Occipital lobe (tissue), 2 donors: ENCODE results near the gene ARID3B. TPM values are rescaled to one million over a fixed set of nuclear protein-coding genes. Genes with fewer than 3 reads are reported as not detected.

ENCODE experiments used
- DNase-seq: peaks from one replicate; lab custom pipeline; 2025; lab: John Stamatoyannopoulos, UW
- total RNA-seq: library from RNA; depleted of rRNA; stranded (reverse); fragments of >200 nt; gene quantifications from one replicate; pipeline ENCODE4 v1.2.3, GENCODE V29; 2014

Gene ARID3B
- total RNA-seq, 1 donor from 2014 or later, result 8.3 TPM

DNA sequence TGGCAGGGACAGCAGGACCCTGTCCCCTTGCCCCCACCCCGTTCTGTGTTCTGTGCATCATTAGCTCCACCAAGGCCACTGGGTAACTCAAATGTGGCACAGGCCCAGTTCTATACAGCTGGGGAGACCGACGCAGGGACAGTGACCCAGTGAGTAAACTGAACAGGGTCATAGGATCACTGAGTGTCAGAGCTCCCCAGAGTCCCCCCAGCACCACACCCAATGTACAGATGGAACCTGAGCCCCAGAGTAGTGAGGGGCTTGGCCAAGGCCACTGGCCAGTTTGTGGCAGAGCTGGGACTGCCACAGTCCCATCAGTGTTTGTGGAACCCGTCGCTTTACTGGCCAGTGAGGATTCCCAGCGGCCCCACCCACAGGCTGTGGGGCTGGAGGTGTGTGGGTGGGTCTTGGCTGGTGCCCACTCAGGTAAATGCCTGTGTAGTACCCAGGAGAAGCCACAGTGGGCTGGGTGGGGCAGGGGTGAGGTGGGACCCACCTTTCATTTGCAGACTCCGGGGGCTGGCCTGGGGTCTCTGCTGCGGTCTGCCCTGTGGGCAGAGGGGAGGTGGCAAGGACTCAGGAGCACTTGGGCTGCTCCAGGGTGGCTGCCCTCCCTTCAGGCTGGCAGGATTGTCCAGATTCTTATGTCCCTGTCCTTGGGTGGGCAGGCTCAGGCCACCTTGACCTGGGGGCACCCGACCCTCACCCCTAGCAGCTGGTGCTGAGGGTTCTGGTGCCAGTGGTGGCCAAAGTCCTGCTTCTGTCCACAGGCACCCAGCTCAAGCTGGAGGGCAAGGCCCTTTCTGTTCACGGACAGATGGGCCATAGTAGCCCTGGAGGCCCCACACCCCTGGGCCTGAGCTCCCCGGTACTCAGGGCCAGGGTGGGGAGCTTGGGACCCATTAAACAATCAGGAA is 63.0 kb downstream of the ARID3B start:
- no peak for DNase-seq

DNA sequence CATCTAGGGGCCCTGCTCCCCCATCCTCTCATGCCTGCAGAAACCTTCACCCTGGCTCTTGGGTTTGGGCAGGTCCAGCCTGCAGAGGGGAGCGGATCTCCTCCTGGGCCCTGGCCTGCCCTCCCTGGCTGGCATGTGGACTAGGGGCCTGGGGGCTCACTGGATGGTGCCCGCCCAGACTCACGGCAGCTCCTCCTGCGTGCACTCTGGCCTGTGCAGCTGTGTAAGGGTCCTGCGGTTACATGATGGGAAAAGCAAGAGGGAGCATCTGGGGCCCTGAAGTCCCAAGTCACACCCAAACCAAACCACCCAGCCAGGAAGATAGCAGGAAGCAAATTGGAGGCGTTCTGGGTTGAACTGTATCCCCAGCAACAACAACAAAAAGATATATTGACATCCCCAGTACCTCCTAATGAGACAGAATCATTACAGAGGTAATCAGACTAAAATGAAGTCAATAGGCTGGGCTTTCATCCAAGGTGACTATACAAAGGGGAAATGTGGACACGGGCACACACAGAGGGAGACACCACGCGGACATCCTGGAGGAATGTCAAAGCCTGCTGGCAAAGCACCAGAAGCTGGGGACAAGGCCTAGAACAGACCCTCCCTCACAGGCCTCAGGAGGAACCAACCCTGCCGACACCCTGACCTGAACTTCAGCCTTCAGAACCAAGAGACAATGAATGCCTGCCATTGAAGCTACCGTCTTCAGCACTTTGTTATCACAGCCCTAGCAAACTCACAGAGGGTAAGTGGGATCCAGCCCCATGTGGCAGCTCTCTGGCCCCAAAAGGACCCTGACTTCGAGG is 64.2 kb downstream of the ARID3B start:
- no peak for DNase-seq

- no peak for DNase-seq
These were observed 64.8 kb downstream of the ARID3B start for GRCh38 chr15:74605795-74606150.

DNA sequence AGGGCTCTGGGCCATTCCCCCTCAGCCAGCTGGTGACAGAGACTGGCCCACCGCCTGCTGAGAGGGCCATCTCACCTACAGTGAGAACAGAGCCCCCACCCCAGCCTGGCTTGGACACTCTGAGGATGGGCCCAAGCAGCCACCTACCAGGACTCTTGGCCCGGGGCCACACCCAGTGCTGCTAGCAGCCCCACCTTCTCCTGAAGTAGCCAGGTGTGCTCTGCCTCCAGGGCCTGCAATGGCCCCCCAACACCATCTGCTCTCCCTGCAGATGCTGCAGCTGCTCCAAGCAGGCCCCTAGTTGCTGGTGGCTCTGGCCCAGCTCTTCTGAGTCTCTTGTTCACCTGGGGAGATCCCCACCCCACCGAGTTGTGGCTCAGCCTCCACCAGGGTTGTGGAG is 67.8 kb downstream of the ARID3B start:
- DNase-seq, result no peak

DNA sequence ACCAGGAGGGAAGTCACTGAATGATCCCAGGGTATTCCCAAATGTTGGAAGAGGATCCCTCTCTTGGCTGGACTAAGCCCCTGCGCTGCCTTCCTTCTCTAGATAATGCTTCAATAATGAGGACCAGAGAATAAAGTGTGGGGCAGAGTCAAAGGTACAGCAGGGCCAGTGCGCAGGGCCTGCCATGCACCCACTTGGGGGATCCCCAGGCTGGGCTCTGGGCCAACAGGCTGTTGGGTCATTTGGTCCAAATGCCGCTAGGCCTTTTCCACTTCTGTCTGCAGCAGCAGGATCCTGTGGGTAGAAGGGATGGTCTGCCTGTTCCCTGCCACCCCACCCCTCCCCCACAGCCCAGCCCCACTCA is 68.9 kb downstream of the ARID3B start:
- DNase-seq, result no peak

- DNase-seq, result no peak
These were observed 69.4 kb downstream of the ARID3B start for GRCh38 chr15:74610302-74610951.

DNA sequence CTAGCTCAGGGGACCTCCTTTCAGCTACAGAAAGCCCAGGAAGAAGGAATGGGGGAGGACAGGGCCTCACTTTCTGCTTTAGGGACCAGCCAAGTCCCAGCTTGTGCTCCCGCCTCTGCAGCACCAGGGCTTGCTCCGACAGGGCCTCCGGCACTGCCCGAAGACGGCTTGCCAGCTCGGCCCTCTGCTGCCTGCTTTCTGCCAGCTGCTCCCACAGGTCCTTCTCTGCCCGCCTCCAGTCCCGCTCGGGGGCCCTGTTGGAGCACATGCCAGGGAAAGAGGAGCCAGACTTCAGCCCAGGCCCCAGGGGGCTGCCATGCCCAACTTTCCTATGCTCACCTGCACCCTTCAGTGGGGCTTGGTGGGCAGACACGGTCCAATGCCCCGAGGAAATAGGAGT is 70.3 kb downstream of the ARID3B start:
- no peak for DNase-seq

- DNase-seq, result no peak
These were observed 70.8 kb downstream of the ARID3B start for GRCh38 chr15:74611834-74612233.

GRCh38 chr15:74612677-74613076 is 71.7 kb downstream of the ARID3B start:
- DNase-seq, result no peak

DNA sequence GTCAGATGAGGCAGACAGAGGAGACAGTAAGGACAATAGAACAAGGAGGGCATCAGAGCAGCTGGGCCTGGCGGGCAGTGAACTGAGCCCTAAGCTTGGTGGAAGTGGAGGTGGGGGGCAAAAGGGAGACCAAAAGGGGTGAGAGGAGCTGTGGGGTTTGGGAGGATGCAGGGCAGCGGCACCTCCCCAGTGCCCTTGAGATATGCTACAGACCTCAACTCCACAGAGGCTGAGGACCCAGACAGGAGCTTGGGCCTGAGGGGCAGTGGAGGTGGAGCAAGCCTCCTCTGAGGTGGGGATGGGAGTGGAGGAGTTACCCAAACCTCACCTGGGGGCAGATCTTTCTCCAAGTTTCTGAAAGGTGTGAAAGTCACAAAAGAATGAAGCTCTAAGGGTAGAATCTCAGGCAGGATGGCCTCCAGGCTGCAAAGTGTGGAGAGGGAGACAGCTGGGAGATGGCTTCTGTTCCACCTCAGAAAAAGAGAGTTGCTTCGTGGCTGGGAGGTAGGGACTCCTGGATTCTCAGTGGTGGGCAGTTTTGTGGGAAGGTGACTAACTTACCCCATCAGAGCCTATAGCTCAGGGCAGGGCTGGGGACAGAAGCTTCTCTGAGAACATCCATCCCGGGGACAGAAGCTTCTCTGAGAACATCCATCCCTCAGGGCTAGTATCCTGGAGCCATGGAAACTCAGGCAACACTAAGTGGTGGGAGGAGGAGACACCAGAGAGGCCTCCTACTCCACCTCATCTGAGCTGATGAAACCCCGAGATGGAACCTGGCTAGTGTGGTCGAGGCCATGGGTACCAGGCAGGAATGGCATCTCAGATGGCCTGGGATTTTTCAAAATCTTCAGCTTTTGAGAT is 72.3 kb downstream of the ARID3B start:
- no peak for DNase-seq

DNA sequence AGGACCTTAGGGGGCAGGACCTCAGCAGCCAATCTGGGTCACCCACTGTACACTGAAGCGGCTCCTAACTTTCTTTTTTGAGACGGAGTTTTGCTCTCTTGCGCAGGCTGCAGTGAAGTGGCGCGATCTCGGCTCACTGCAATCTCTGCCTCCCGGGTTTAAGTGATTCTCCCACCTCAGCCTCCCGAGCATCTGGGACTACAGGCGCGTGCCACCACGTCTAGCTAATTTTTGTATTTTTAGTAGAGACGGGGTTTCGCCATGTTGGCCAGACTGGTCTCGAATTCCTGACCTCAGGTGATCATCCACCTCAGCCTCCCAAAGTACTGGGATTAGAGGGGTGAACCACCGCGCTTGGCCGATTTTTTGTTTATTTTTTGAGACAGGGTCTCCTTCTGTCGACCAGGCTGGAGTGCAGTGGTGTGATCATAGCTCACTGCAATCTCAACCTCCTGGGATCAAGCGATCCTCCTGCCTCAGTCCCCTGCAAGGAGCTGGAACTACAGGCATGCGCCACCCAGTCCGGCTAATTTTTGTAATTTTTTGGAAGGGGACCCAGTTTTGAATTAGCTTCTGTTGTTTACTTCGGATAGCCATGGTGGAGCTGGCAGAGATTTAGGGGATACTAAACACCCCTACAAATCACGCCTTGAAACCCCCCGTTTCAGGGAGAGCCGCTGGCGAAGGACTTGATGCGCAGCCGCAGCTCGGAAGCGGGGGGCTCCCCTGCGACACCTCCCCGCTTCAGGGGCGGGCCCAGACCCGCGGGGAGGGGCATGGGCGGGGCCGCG is 73.1 kb downstream of the ARID3B start:
- no peak for DNase-seq

- DNase-seq, result peak; percentile 68
These were observed 73.9 kb downstream of the ARID3B start for GRCh38 chr15:74614744-74615507.

DNA sequence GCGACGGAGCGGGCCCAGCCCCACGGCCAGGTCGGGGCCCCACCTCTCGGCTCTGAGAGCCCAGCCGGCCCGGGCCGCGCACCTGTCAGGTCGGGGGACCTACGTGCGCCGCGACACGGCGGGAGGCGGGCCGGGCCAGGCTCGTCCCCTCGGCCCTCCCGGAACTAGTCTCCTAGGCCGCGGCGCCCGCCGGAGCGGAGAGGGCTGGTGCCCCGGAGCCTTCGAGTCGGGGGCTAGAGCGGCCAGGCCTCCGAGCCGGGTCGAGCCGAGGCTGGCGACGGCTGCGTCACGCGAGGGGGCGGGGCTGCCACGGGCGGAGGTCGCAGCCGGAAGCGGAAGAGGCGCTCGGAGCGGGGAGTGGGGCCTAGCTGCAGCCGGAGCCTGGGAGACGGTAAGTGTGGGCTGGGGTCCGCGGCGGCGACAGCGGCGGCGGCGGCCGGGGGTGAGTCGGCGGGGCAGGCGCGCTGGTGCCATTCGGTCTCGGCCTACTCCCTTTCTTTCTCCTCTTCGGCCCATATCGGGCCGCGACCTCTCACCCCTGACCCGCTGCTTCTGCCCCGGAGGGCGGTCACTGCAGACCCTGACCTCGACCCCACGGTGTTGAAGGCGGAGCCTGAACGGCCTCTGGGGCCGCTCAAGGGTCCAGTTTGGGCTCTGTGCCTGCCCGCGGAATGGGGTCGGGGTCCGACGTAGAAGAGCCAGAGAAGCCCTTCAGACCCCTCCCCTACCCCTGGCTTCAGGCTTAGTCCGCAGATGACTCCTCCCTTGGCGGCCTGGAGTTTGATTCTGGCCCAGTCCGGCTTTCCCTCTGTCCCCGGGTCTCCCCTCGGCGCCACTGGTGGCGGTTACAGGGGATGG is 74.7 kb downstream of the ARID3B start, which contains the start of gene CLK3:
Gene CLK3, plus strand, starts transcription at position 329 of the 858 bp plus-strand sequence. CDS start 3,361 bp downstream, outside the sequence.
- peak; percentile 87 for DNase-seq

DNA sequence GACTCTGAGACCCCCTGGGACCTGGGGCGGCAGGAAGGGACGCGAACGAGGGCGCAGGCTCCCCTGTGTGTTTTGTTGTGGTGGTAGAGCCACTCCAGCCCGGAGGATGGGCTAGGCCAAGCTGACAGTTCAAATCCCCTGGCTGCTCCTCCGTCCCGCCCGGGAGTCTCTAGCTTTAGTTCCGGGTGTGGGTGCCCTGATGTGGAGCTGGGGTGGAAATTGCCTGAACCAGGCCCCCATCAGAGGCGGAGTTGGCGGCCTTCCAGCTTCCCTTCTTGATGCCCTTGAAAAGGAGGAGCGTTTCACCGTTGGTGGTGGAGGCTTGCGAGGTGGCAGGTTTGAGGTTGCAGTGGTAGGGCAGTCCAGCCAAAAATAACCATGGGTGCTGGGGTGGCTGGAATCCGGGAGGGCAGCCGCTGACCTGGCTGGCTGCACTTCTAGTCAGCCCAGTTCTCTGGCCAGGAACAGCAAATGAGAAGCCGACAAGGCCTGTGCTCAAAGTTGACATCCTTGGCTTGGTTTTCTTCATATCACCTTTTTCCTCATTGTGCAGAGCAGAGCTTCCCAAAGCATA is 75.4 kb downstream of the ARID3B start:
- peak; percentile 16 for DNase-seq

DNA sequence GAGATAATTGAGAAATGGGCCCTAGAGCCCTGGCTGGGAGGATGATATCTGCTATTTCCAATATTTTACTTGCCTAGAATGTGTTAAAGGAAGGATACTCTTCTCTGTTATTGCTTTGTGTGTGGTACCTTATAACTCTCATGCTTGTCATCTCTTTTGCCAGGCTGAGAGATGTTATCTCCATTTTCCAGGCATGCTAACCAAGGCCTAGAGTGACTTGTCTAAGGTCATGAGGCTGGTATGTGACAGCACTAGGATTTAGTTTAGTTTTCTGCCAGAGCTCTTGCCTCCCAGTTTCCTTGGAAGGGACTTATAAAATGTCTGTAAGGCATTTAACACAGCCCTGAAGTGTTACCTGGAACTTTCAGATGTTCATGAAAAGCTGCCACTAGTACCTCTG is 76.0 kb downstream of the ARID3B start:
- DNase-seq, result no peak

DNA sequence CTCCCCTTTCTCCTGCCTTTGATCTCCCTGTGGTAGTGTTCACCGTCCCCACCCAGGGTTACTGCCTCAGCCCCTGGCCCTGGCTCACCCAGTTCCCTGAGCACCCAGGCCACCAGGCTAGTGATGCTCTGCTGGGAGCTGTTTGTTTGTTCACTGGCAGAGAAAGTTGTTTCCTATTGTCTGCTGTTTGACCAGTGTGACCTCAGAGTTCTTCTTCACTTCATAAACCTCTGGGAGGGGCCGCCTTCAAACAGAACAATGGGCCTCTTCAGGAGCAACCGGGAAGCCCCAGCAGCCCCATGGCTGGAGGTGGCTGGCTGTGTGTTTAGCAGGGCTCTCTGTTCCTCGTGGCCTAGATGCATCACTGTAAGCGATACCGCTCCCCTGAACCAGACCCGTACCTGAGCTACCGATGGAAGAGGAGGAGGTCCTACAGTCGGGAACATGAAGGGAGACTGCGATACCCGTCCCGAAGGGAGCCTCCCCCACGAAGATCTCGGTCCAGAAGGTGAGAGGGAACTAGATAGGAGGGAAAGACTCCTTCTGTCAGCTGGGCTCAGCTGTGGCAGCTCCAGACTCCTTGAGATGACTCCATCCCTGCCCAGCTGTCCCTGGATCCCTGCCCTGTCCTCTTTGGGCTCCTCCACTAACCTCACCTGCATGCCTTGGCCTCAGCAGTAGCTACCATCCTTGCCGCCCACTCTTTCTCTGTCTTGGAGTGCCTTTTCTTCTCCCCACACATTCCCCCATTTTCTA is 78.0 kb downstream of the ARID3B start:
- DNase-seq, result no peak

DNA sequence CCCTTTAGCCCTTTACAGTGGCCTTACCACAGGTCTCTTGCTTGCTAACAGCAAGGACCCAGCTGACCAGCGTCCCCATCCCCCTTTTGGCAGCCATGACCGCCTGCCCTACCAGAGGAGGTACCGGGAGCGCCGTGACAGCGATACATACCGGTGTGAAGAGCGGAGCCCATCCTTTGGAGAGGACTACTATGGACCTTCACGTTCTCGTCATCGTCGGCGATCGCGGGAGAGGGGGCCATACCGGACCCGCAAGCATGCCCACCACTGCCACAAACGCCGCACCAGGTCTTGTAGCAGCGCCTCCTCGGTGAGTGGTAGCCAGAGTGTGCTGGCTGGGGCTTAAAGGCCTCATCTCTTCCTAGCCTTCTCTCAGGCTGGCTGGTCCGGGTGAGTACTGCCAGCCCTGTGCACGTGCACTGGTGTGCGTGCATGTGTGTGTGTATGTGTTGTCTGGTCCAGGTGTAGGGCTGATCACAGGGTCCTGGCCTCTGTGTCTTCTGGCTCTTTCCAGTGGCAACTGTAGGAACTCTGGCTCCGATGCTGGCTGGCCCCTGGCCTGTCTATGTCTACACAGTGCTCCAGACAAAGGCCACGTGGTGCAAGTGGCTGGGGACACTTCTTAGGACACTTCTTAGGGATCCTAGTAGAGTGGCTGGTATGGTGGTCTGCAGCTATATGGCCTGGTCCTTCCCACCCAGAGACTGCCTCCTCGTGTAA is 79.1 kb downstream of the ARID3B start:
- DNase-seq, result no peak
